Thoracic aorta (tissue), 2 donors: Measurements from ENCODE around the gene SPAG5. TPM values are rescaled to one million over a fixed set of nuclear protein-coding genes. Genes with fewer than 3 reads are reported as not detected.

ENCODE experiments used
- ATAC-seq: fragments of 150-250 bp; one replicate; pipeline ENCODE4 v1.8.0; 2017; ENCODE audit warnings: low read depth; ENCODE audit not compliant: insufficient number of reproducible peaks, low FRiP score
- DNase-seq: peaks from one replicate; pipeline ENCODE4 v3.0.0-alpha.2; 2020; ENCODE audit warnings: low spot score
- H3K27ac ChIP-seq, 2 donors: fragments of 200-600 bp; sonication (generic); 1 replicate in 1 of 2; 2 replicates in 1 of 2; pipeline ENCODE4 v1.5.1; 2016; ENCODE audit warnings: mild to moderate bottlenecking in 2 of 2, moderate library complexity in 2 of 2
- H3K27me3 ChIP-seq: fragments of 200-600 bp; sonication (generic); replicated peaks from 2 replicates; pipeline ENCODE4 v1.6.0; 2016; ENCODE audit warnings: mild to moderate bottlenecking; ENCODE audit not compliant: insufficient read depth
- H3K36me3 ChIP-seq: fragments of 200-600 bp; sonication (generic); one replicate; pipeline ENCODE4 v1.5.1; 2016
- H3K4me1 ChIP-seq, 2 donors: fragments of 200-600 bp; sonication (generic); 1 replicate in 1 of 2; 2 replicates in 1 of 2; pipeline versions ENCODE4 v1.5.1 to v1.6.0; 2016; ENCODE audit warnings: low read depth in 2 of 2, mild to moderate bottlenecking in 1 of 2; ENCODE audit not compliant: control insufficient read depth in 1 of 2
- H3K4me3 ChIP-seq: fragments of 200-600 bp; sonication (generic); 2 replicates; pipeline ENCODE4 v1.5.1; 2016; ENCODE audit warnings: mild to moderate bottlenecking
- H3K9me3 ChIP-seq: fragments of 200-600 bp; sonication (generic); 2 replicates; pipeline ENCODE4 v1.5.1; 2016
- total RNA-seq, 2 donors: library from RNA; depleted of rRNA; stranded (reverse); fragments of >200 nt; gene quantifications; one replicate each; pipeline versions ENCODE4 v1.1.0 to v1.2.3, GENCODE V29; 2016
- TF ChIP-seq, protein P1 (sequence below): fragments of 200-600 bp; sonication (generic); IDR thresholded peaks from one replicate; pipeline ENCODE4 v1.5.1; 2019; ENCODE audit warnings: antibody characterized with exemption

The SPAG5 gene
- total RNA-seq, 2 donors from 2014 or later: 1.6 to 5.9 TPM

DNA sequence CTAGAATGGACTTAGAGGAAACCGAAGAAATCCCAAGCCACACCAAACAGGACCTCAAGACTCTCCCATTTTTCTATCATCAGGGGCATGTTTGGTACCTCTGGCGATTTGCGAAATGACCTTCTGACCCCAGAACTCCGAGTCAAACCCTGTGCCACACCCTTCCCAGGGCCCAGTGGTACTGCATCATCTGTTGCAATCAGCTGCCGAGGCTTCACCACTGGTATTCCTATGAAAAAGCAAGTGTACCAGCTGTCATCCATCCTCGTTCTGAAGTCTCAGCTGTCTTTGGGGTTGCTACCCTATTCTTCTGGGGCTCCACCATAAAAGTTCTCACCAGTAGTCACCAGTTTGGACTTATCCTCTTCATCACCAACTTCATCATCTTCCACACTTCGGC, 17.5 kb upstream of the SPAG5 start:
- Histone ChIP-seq H3K36me3 (peaks cover 52% of the 10 kb centered on the region), H3K27me3 (no peaks in the 10 kb centered on the region), H3K4me3 (no peak overlapping the region), H3K9me3 (no peaks in the 10 kb centered on the region), H3K27ac (no peak overlapping the region), H3K4me1 (no peaks in the 10 kb centered on the region)
- TF ChIP-seq, protein P1, sequence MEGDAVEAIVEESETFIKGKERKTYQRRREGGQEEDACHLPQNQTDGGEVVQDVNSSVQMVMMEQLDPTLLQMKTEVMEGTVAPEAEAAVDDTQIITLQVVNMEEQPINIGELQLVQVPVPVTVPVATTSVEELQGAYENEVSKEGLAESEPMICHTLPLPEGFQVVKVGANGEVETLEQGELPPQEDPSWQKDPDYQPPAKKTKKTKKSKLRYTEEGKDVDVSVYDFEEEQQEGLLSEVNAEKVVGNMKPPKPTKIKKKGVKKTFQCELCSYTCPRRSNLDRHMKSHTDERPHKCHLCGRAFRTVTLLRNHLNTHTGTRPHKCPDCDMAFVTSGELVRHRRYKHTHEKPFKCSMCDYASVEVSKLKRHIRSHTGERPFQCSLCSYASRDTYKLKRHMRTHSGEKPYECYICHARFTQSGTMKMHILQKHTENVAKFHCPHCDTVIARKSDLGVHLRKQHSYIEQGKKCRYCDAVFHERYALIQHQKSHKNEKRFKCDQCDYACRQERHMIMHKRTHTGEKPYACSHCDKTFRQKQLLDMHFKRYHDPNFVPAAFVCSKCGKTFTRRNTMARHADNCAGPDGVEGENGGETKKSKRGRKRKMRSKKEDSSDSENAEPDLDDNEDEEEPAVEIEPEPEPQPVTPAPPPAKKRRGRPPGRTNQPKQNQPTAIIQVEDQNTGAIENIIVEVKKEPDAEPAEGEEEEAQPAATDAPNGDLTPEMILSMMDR: no peak
- DNase-seq: no peak
- no peak for ATAC-seq

DNA sequence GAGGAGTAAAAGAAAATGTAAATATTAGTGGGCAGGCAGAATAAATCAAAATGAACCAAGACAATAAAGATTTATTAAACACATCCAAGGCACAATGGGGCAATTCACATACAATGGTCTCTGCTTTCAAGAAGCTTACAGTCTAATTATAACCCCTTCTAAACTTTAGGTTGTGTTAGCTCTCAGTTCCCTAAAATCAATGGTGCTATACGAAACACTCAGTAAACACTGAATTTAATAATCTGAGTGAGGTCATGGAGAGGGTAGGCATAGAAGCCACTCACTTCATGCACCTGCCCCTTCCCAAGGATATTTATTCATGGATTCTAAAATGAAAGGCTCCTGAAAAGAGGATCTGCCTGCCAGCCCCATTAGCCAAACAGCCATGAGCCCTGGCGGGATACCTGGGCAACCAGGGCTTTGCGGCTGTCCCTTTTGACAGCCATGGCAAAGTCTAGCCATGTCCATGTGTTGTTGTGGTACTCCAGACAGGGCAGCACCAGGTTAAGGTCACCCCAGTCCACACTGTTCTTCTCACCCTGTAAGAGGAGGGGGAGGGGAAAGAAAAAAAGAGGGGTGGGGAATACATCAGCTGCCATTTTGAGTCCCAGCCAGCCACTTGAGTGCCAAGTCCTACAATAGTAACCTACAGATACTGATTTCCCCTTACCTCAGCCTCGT, 16.6 kb upstream of the SPAG5 start:
- Histone ChIP-seq H3K27me3 (no peaks in the 10 kb centered on the region), H3K36me3 (peaks cover 44% of the 10 kb centered on the region), H3K27ac (no peak overlapping the region), H3K4me1 (no peaks in the 10 kb centered on the region), H3K9me3 (no peaks in the 10 kb centered on the region), H3K4me3 (no peak overlapping the region)
- DNase-seq (no peak), ATAC-seq (no peak)
- TF ChIP-seq, protein P1: no peak

DNA sequence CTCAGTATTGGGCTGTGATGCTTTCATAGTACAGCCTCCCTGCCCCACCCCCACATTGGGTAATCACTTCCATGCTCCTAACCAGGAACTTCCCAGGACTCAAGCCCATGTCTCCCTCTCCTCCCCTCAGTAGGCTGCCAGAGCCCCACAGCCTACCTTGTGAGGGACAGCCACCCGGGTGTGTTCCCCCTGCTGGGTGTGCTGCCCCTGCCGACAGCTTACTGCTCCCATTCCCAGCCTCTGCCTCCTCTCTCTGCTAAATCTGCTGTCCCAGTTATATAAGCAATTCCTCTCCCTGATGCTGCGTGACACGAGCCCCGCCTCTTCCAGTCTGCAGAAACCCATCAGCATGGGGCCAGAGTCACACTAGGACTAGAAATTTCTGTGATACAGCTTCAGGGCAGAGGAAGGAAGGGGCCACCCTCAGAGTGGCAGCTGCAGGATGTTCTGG, 15.1 kb upstream of the SPAG5 start, which contains the start of gene RSKR:
Gene RSKR, minus strand, starts transcription at position 255 of the 451 bp plus-strand sequence. Its CDS starts 24 bp downstream, at position 231.
- no peak for ATAC-seq
- peaks cover 30% of the 10 kb centered on the region for H3K36me3 ChIP-seq

DNA sequence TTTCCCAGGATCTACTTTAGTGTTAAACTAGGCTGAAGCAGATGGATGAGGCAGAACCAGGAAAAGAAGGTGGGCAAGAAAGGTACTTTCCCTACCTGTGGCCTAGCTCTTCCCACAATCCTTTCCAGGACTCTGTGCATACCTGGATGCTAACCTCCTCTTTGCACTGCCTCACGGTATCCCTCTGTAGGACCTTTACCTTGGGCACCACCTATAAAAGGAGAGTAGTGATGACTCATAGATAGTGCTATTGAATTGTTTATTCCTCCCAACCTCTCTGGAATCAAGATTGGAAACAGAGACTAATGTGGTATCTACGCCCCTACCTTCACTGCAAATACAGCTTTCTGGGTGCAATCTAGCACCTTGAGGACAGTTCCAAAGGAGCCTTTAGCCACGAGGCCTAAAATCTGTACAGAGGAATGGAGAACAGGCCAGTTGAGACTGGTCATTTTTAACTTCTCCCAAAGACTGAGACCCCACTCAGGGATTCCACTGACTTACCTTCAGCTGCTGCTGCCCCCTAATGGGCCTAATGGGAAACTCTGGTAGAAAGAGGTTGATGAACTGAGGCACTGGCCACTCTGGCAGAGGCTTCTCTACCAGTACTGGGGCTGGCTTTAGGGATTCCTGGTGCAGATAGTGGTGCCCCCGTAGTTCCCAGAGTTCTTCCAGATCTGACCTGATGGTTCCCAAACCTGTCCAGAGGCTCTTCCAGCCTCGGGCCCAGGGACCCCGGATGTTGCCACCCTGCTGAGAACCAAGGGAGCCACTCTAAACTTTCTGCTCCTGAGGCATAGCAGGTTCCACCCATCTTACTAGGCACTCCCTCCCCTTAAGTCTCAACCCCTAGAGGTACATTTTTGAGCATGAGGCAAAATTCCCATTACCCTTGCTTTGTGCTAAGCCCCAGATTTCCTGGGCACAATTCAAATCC, 14.4 kb upstream of the SPAG5 start:
- Histone ChIP-seq H3K4me3 (no peak overlapping the region), H3K36me3 (peaks cover 24% of the 10 kb centered on the region), H3K27me3 (no peaks in the 10 kb centered on the region), H3K9me3 (no peaks in the 10 kb centered on the region), H3K4me1 (no peaks in the 10 kb centered on the region), H3K27ac (no peak overlapping the region)
- DNase-seq (no peak), ATAC-seq (no peak)
- TF ChIP-seq, protein P1: peak; percentile 49

More for the DNA sequence above, 15.1 kb upstream of the SPAG5 start, which contains the start of gene RSKR:
- TF ChIP-seq, protein P1: no peak
- H3K27me3 ChIP-seq: no peaks in the 10 kb centered on the region
- H3K27ac ChIP-seq: no peak within 1 kb of the TSS
- DNase-seq: no peak
- no peaks in the 10 kb centered on the region for H3K4me1 ChIP-seq
- no peak within 1 kb of the TSS for H3K4me3 ChIP-seq
- no peaks in the 10 kb centered on the region for H3K9me3 ChIP-seq

DNA sequence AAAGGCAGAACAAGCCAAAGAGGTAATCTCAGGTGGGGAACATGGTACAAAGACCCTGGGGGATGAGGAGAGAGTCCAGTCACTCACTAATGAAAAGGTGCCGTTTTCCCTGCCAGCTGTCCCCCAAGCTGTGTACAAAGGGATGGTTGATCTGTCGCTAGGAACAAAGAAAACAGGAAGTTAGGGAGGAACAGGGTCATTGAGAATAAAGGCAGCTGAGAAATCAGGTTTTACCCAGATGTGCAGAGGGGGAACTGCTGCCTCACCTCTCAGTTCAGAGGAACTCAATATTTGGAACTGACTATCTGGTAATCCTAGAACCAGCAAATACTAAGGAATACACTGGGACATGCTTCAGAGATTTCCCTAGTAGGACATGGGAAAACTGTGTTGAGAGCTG, 13.7 kb upstream of the SPAG5 start:
- Histone ChIP-seq H3K27me3 (no peaks in the 10 kb centered on the region), H3K4me3 (no peak overlapping the region), H3K36me3 (peaks cover 20% of the 10 kb centered on the region), H3K27ac (no peak overlapping the region), H3K9me3 (no peaks in the 10 kb centered on the region), H3K4me1 (no peaks in the 10 kb centered on the region)
- ATAC-seq (no peak), DNase-seq (no peak)
- TF ChIP-seq, protein P1: no peak
